Adrenal gland (tissue), 5 donors: ENCODE results near the gene ZNF618.
"Not testable (repeated sequence)": the region's sequence is repeated elsewhere in the genome, so short reads cannot be mapped to it uniquely, and the experiment has no call there.

ENCODE experiments used
- CTCF ChIP-seq, 6 experiments: fragments of 450-650 bp in 4 of 6; fragments of 200-600 bp in 2 of 6; sonication (generic) in 1 of 6; IDR thresholded peaks; 1 replicate in 5 of 6; 2 replicates in 1 of 6; pipeline versions ENCODE4 v1.5.1 to v1.8.0; 2016 to 2021; ENCODE audit warnings: antibody characterized with exemption in 6 of 6, mild to moderate bottlenecking in 2 of 6, moderate library complexity in 1 of 6
- POLR2A ChIP-seq, 2 donors: fragments of 450-650 bp; IDR thresholded peaks; one replicate each; pipeline ENCODE4 v1.6.1; 2017; ENCODE audit warnings: antibody characterized with exemption in 2 of 2, mild to moderate bottlenecking in 2 of 2, moderate library complexity in 1 of 2
- donor health status: DM: no; HTN: no; CAD: no.

- not testable (repeated sequence) for TF ChIP-seq CTCF, POLR2A (IDR thresholded peaks at IDR 0.05)
Observed at GRCh38 chr9:114043660-114044059, 167.6 kb downstream of the ZNF618 start.
